Activated CD8-positive, alpha-beta memory T cell treated with anti-CD3 and anti-CD28 coated beads, Interleukin-2, amount 10 ng/mL, durations not matched to agents 7 days and 5 days (primary cell): Measurements from ENCODE around the gene RRAS. TPM values are rescaled to one million over a fixed set of nuclear protein-coding genes. Genes with fewer than 3 reads are reported as not detected.

Experiments
- ATAC-seq: fragments of 150-1000 bp; cut with Tn5 transposase; one replicate; pipeline ENCODE4 v1.10.0; 2021; ENCODE audit warnings: moderate library complexity
- CTCF ChIA-PET: fragments of 350-600 bp; sonication (Branson Sonifier 250); formaldehyde crosslinking; loops from one replicate; lab custom pipeline; 2021; ENCODE audit warnings: antibody characterized with exemption; lab: Charles Lee
- DNase-seq: peaks from one replicate; pipeline ENCODE4 v3.0.0-alpha.2; 2020
- H3K27ac Mint-ChIP-seq: one replicate; pipeline ENCODE4 v1.8.0; 2021; ENCODE audit warnings: mild to moderate bottlenecking, mixed read lengths
- H3K27me3 Mint-ChIP-seq: one replicate; pipeline ENCODE4 v1.8.0; 2021; ENCODE audit warnings: mixed read lengths
- H3K36me3 Mint-ChIP-seq: one replicate; pipeline ENCODE4 v1.8.0; 2021; ENCODE audit warnings: mild to moderate bottlenecking, mixed read lengths
- H3K4me1 Mint-ChIP-seq: one replicate; pipeline ENCODE4 v1.8.0; 2021; ENCODE audit warnings: mixed read lengths
- H3K4me3 Mint-ChIP-seq: one replicate; pipeline ENCODE4 v1.8.0; 2021; ENCODE audit warnings: mild to moderate bottlenecking, moderate library complexity, mixed read lengths
- H3K9me3 Mint-ChIP-seq: one replicate; pipeline ENCODE4 v1.8.0; 2022; ENCODE audit warnings: low read depth, mixed read lengths
- microRNA-seq: library from miRNA; unstranded; fragments of <30 nt; microRNA quantifications from one replicate; pipeline ENCODE4 v1.2.0, GENCODE V29; 2022
- total RNA-seq, 2 experiments: library from RNA; stranded (reverse); gene quantifications; one replicate each; pipeline ENCODE4 v1.2.3, GENCODE V29; 2021

RRAS gene
- total RNA-seq, 2 experiments from 2014 or later = 6.6 to 9.6 TPM

DNA sequence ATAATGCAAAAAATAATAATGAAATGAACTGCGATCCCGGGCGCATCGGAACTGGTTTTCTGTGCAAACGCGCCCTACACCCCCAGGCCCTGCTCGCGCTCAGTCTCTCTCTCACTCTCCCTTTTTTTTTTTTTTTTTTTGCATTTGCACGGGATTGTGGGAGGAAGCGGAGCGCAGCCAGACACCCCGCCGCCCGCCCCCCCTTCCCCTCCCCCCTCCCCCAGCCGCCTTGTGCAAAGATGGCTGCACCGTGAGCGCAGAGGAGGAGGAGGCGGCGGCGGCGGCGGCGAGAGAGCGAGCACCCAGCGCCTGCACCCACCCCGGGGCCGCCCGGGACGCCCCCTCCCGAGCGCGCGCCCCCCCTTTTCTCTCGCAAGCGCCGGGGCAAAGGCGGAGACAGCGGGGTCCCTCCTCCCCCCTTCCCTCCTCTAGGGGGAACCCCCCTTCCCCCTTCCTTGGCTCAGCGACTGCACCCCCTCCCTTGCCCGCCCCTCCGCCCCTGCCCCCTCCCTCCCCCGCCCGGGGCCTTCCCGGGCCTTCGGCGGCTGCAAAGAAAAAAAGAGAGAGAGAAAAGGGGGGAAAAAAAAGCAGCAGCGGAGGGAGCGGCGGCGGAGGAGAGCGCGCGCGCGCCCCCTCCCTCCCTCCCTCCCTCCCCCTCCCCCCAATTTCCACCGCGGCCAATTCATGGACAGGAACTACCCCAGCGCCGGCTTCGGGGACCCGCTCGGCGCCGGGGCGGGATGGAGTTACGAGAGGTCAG is 48.8 kb downstream of the RRAS start, which contains the start of gene PRR12:
Gene PRR12 (plus strand): TSS at position 212 of the 760 bp plus-strand sequence. CDS start 473 bp downstream, at position 685.
- Mint-ChIP-seq H3K4me1 (peaks cover 30% of the 10 kb centered on the region), H3K27ac (peak within 1 kb of the TSS; percentile 89), H3K27me3 (peaks cover 4% of the 10 kb centered on the region), H3K4me3 (peak within 1 kb of the TSS; percentile 87), H3K9me3 (no peaks in the 10 kb centered on the region), H3K36me3 (peaks cover 13% of the 10 kb centered on the region)
- CTCF ChIA-PET = interaction anchor here (0.8 to 3.2 kb wide), 10 partner anchors 11 to 115 kb away, joined by 3 to 13 read pairs (median 4); partner anchors contain the start of genes RRAS and SCAF1
- peak; percentile 12 for ATAC-seq
- peak; percentile 81 for DNase-seq

- Mint-ChIP-seq H3K27ac (peak overlapping the region; percentile 89), H3K9me3 (no peaks in the 10 kb centered on the region), H3K27me3 (peaks cover 4% of the 10 kb centered on the region), H3K4me1 (peaks cover 30% of the 10 kb centered on the region), H3K36me3 (peaks cover 13% of the 10 kb centered on the region), H3K4me3 (peak overlapping the region; percentile 87)
- DNase-seq = peak; percentile 98
- CTCF ChIA-PET = interaction anchor here (1.1 to 3.2 kb wide), 11 partner anchors 11 to 114 kb away, joined by 3 to 16 read pairs (median 4); partner anchors contain the start of genes NOSIP, PRRG2 and RRAS
- ATAC-seq = peak; percentile 85
Observed at GRCh38 chr19:49590071-49590970, 49.6 kb downstream of the RRAS start.

- no peak overlapping the region for H3K27ac Mint-ChIP-seq
- ATAC-seq (no peak), DNase-seq (peak; percentile 46)
- no peaks in the 10 kb centered on the region for H3K9me3 Mint-ChIP-seq
- CTCF ChIA-PET = interaction anchor here (0.6 to 3.2 kb wide), 9 partner anchors 10 to 113 kb away, joined by 3 to 16 read pairs (median 4); partner anchors contain the start of genes NOSIP, PRRG2 and RRAS
- H3K27me3 Mint-ChIP-seq = peaks cover 4% of the 10 kb centered on the region
- H3K4me1 Mint-ChIP-seq = peaks cover 30% of the 10 kb centered on the region
- H3K4me3 Mint-ChIP-seq = no peak overlapping the region
- peaks cover 10% of the 10 kb centered on the region for H3K36me3 Mint-ChIP-seq
Observed at GRCh38 chr19:49589502-49589905, 50.4 kb downstream of the RRAS start.

- Mint-ChIP-seq H3K4me3 (no peak overlapping the region), H3K4me1 (peaks cover 22% of the 10 kb centered on the region), H3K36me3 (peaks cover 3% of the 10 kb centered on the region), H3K27me3 (peaks cover 4% of the 10 kb centered on the region), H3K27ac (no peak overlapping the region), H3K9me3 (no peaks in the 10 kb centered on the region)
- DNase-seq = no peak
- ATAC-seq = no peak
- CTCF ChIA-PET = interaction anchor here (1.4 to 3.2 kb wide), 3 partner anchors 18 to 88 kb away, joined by 3 to 13 read pairs (median 3); no protein-coding TSS in a partner anchor
Observed at GRCh38 chr19:49588365-49589122, 51.4 kb downstream of the RRAS start.

GRCh38 chr19:49587227-49587626 is 52.7 kb downstream of the RRAS start:
- DNase-seq (no peak), ATAC-seq (no peak)
- CTCF ChIA-PET = interaction anchor here (1.1 to 1.3 kb wide), 2 partner anchors 85 to 90 kb away, joined by 3 read pairs; no protein-coding TSS in a partner anchor
- no peak overlapping the region for H3K4me3 Mint-ChIP-seq
- H3K27me3 Mint-ChIP-seq = peaks cover 4% of the 10 kb centered on the region
- H3K27ac Mint-ChIP-seq = no peak overlapping the region
- H3K4me1 Mint-ChIP-seq = peaks cover 15% of the 10 kb centered on the region
- H3K36me3 Mint-ChIP-seq = no peaks in the 10 kb centered on the region
- no peaks in the 10 kb centered on the region for H3K9me3 Mint-ChIP-seq

Small RNAs within 50 kb of the gene (microRNA-seq; reads per million reads assigned to microRNA genes)
- gene MIR5088 = not detected

Other genes with a start within 250 kb of the RRAS start
- gene PTH2, start 216.7 kb downstream of the RRAS start, total RNA-seq = not detected
- gene GFY, start 214.8 kb downstream of the RRAS start, total RNA-seq = not detected
- gene SLC17A7, start 198.6 kb downstream of the RRAS start, total RNA-seq = under 1 TPM; 0.19 to 0.55 TPM
- gene PIH1D1, start 188.3 kb downstream of the RRAS start, total RNA-seq = 100 to 1,000 TPM; 148 to 158 TPM
- 10 to 100 TPM; 37.2 to 45.2 TPM for gene ALDH16A1, start 186.9 kb downstream of the RRAS start, total RNA-seq
- gene FLT3LG, start 165.9 kb downstream of the RRAS start, total RNA-seq = 100 to 1,000 TPM; 112 to 151 TPM
- gene RPL13A, start 152.5 kb downstream of the RRAS start, total RNA-seq = 1,000 to 10,000 TPM; 2,143 to 2,523 TPM
- 1,000 to 10,000 TPM; 1,876 to 2,018 TPM for gene RPS11, start 143.7 kb downstream of the RRAS start, total RNA-seq
- gene FCGRT, start 127.5 kb downstream of the RRAS start, total RNA-seq = 1 to 10 TPM; 2.1 to 7.9 TPM
- gene RCN3, start 112.1 kb downstream of the RRAS start, total RNA-seq = under 1 TPM; 0.19 to 0.53 TPM
- gene NOSIP, start 59.6 kb downstream of the RRAS start, total RNA-seq = 10 to 100 TPM; 77.3 to 96.1 TPM
- gene PRRG2, start 58.8 kb downstream of the RRAS start, total RNA-seq = 1 to 10 TPM in 1 of 2 experiments, under 1 TPM in 1; 0.49 to 2.4 TPM
- 10 to 100 TPM; 34.8 to 46.5 TPM for gene PRR12, start 49.0 kb downstream of the RRAS start, total RNA-seq
- 10 to 100 TPM; 78.8 to 79.3 TPM for gene SCAF1, start 2.1 kb upstream of the RRAS start, total RNA-seq
- gene IRF3, start 25.7 kb upstream of the RRAS start, total RNA-seq = 100 to 1,000 TPM; 159 to 170 TPM
- 10 to 100 TPM; 90.6 to 94.5 TPM for gene BCL2L12, start 25.8 kb upstream of the RRAS start, total RNA-seq
- 100 to 1,000 TPM; 145 to 257 TPM for gene PRMT1, start 37.1 kb upstream of the RRAS start, total RNA-seq
- 1 to 10 TPM; 2.7 to 3.5 TPM for gene ADM5, start 49.5 kb upstream of the RRAS start, total RNA-seq
- 1 to 10 TPM; 1.6 TPM for gene CPT1C, start 51.0 kb upstream of the RRAS start, total RNA-seq
- 1 to 10 TPM in 1 of 2 experiments, under 1 TPM in 1; 0.47 to 1.3 TPM for gene TSKS, start 123.2 kb upstream of the RRAS start, total RNA-seq
- gene AP2A1, start 126.9 kb upstream of the RRAS start, total RNA-seq = 100 to 1,000 TPM in 1 of 2 experiments, 10 to 100 TPM in 1; 85.3 to 102 TPM
- gene FUZ, start 173.1 kb upstream of the RRAS start, total RNA-seq = 10 to 100 TPM; 20.1 to 23.0 TPM
- 10 to 100 TPM; 57.5 to 70.5 TPM for gene MED25, start 178.1 kb upstream of the RRAS start, total RNA-seq
- gene PTOV1, start 211.0 kb upstream of the RRAS start, total RNA-seq = 10 to 100 TPM; 78.2 to 79.4 TPM
- 100 to 1,000 TPM; 130 to 133 TPM for gene PNKP, start 227.4 kb upstream of the RRAS start, total RNA-seq
- gene AKT1S1, start 237.2 kb upstream of the RRAS start, total RNA-seq = 10 to 100 TPM; 13.4 to 21.2 TPM
- gene TBC1D17, start 237.6 kb upstream of the RRAS start, total RNA-seq = 10 to 100 TPM; 26.2 to 39.3 TPM